Astrocyte (in vitro differentiated cells and primary cell): ENCODE measurements around the gene IQGAP2. TPM values are rescaled to one million over a fixed set of nuclear protein-coding genes. Genes with fewer than 3 reads are reported as not detected.

Source experiments
- DNase-seq: peaks from one replicate; pipeline ENCODE4 v3.0.0-alpha.2; 2010; ENCODE audit warnings: low read depth
- FAIRE-seq: peaks from 2 replicates; lab custom pipeline; 2011; peaks lifted over from hg19 to GRCh38; lab: Jason Lieb, UNC
- H2AFZ ChIP-seq: 2 replicates; pipeline ENCODE4 v1.6.0; 2012; ENCODE audit warnings: low read depth, low read length, inconsistent platforms
- H3K27ac ChIP-seq: 2 replicates; pipeline ENCODE4 v1.5.1; 2011; ENCODE audit warnings: low read depth, low read length, inconsistent platforms
- H3K27me3 ChIP-seq: 2 replicates; pipeline ENCODE4 v1.6.0; 2011; ENCODE audit warnings: low read length, inconsistent platforms; ENCODE audit not compliant: insufficient read depth
- H3K36me3 ChIP-seq: 2 replicates; pipeline ENCODE4 v1.5.1; 2011; ENCODE audit warnings: low read length, inconsistent platforms; ENCODE audit not compliant: insufficient read depth
- H3K4me1 ChIP-seq: 2 replicates; pipeline ENCODE4 v1.5.1; 2011; ENCODE audit warnings: low read length, inconsistent platforms; ENCODE audit not compliant: insufficient read depth
- H3K4me2 ChIP-seq: 2 replicates; pipeline ENCODE4 v1.6.0; 2012; ENCODE audit warnings: low read length, inconsistent platforms
- H3K4me3 ChIP-seq: 2 replicates; pipeline ENCODE4 v1.5.1; 2011; ENCODE audit warnings: low read depth, mild to moderate bottlenecking, low read length, inconsistent platforms; ENCODE audit not compliant: insufficient read depth
- H3K79me2 ChIP-seq: 2 replicates; pipeline ENCODE4 v1.6.0; 2012; ENCODE audit warnings: mild to moderate bottlenecking, low read length, inconsistent platforms; ENCODE audit not compliant: insufficient read depth
- H3K9ac ChIP-seq: 2 replicates; pipeline ENCODE4 v1.6.0; 2012; ENCODE audit warnings: mild to moderate bottlenecking, low read length, inconsistent platforms
- H3K9me3 ChIP-seq: 2 replicates; pipeline ENCODE4 v1.5.1; 2012; ENCODE audit warnings: low read depth, mild to moderate bottlenecking, low read length, inconsistent platforms; ENCODE audit not compliant: insufficient read depth
- H4K20me1 ChIP-seq: 2 replicates; pipeline ENCODE4 v1.6.0; 2012; ENCODE audit warnings: low read length, inconsistent platforms; ENCODE audit not compliant: insufficient read depth
- H3K27ac Mint-ChIP-seq: one replicate; pipeline ENCODE4 v1.8.0; 2021; ENCODE audit warnings: mild to moderate bottlenecking, mixed read lengths; ENCODE audit not compliant: unreplicated experiment
- H3K27me3 Mint-ChIP-seq: one replicate; pipeline ENCODE4 v1.8.0; 2021; ENCODE audit warnings: low read depth, mixed read lengths; ENCODE audit not compliant: unreplicated experiment
- H3K36me3 Mint-ChIP-seq: one replicate; pipeline ENCODE4 v1.8.0; 2021; ENCODE audit warnings: low read depth, mixed read lengths; ENCODE audit not compliant: unreplicated experiment
- H3K4me1 Mint-ChIP-seq: one replicate; pipeline ENCODE4 v1.8.0; 2021; ENCODE audit warnings: low read depth, mixed read lengths; ENCODE audit not compliant: unreplicated experiment
- H3K4me3 Mint-ChIP-seq: one replicate; pipeline ENCODE4 v1.8.0; 2021; ENCODE audit warnings: mild to moderate bottlenecking, moderate library complexity, mixed read lengths; ENCODE audit not compliant: unreplicated experiment
- H3K9me3 Mint-ChIP-seq: one replicate; pipeline ENCODE4 v1.8.0; 2021; ENCODE audit warnings: mild to moderate bottlenecking, mixed read lengths; ENCODE audit not compliant: unreplicated experiment
- EZH2 ChIP-seq: IDR thresholded peaks from 2 replicates; pipeline ENCODE4 v1.6.1; 2012; ENCODE audit warnings: mild to moderate bottlenecking, low read length, inconsistent platforms; ENCODE audit not compliant: insufficient read depth
- total RNA-seq: library from RNA; stranded (reverse); gene quantifications from 2 replicates; pipeline ENCODE4 v1.2.1, GENCODE V29; 2021
- TF ChIP-seq, protein P1 (sequence below): IDR thresholded peaks from 2 replicates; pipeline ENCODE4 v1.5.1; 2011; ENCODE audit warnings: low read depth, mild to moderate bottlenecking, inconsistent platforms, low read length, moderate library complexity; ENCODE audit not compliant: insufficient read depth

Gene IQGAP2
- total RNA-seq, 1 donor from 2014 or later: 2.9 TPM

DNA sequence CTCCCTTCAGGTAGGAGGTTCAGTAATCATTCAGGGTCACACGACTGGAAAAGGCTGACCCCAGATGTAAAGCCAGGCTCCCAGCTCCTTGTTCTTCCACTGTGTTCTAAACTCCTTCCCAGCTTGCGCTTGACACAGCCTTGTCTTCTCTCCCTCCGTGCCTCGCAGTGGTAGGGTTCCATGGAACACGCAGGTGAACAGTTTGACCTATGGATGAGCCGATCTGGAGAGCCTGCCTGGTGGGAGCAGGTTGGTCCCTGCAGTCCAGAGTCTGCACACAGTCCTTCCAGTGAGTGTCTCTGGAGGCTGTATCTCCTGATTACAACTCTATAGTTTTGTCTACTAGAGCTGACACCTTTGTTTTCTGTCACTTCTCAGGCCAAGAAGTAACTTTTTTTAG is 85.9 kb downstream of the IQGAP2 start:
- H4K20me1 ChIP-seq: no peaks in the 10 kb centered on the region
- no peak overlapping the region for H2AFZ ChIP-seq
- no peak for FAIRE-seq
- H3K36me3 ChIP-seq: no peaks in the 10 kb centered on the region
- Mint-ChIP-seq H3K9me3 (no peaks in the 10 kb centered on the region), H3K4me1 (peaks cover 8% of the 10 kb centered on the region), H3K36me3 (peaks cover 2% of the 10 kb centered on the region), H3K27ac (no peak overlapping the region), H3K4me3 (no peak overlapping the region), H3K27me3 (peaks cover 10% of the 10 kb centered on the region)
- no peak for TF ChIP-seq EZH2
- TF ChIP-seq, protein P1, sequence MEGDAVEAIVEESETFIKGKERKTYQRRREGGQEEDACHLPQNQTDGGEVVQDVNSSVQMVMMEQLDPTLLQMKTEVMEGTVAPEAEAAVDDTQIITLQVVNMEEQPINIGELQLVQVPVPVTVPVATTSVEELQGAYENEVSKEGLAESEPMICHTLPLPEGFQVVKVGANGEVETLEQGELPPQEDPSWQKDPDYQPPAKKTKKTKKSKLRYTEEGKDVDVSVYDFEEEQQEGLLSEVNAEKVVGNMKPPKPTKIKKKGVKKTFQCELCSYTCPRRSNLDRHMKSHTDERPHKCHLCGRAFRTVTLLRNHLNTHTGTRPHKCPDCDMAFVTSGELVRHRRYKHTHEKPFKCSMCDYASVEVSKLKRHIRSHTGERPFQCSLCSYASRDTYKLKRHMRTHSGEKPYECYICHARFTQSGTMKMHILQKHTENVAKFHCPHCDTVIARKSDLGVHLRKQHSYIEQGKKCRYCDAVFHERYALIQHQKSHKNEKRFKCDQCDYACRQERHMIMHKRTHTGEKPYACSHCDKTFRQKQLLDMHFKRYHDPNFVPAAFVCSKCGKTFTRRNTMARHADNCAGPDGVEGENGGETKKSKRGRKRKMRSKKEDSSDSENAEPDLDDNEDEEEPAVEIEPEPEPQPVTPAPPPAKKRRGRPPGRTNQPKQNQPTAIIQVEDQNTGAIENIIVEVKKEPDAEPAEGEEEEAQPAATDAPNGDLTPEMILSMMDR: no peak
- no peaks in the 10 kb centered on the region for H3K4me1 ChIP-seq
- H3K4me3 ChIP-seq: no peak overlapping the region
- no peak overlapping the region for H3K4me2 ChIP-seq
- no peak overlapping the region for H3K9ac ChIP-seq
- H3K79me2 ChIP-seq: no peaks in the 10 kb centered on the region
- H3K27me3 ChIP-seq: peaks cover 6% of the 10 kb centered on the region
- no peaks in the 10 kb centered on the region for H3K9me3 ChIP-seq
- H3K27ac ChIP-seq: no peak overlapping the region
- DNase-seq: no peak

- no peaks in the 10 kb centered on the region for H3K4me1 ChIP-seq
- no peak overlapping the region for H3K4me2 ChIP-seq
- no peak overlapping the region for H3K9ac ChIP-seq
- DNase-seq: peak; percentile 25
- Mint-ChIP-seq H3K4me3 (no peak overlapping the region), H3K9me3 (no peaks in the 10 kb centered on the region), H3K4me1 (peaks cover 8% of the 10 kb centered on the region), H3K27ac (no peak overlapping the region), H3K27me3 (peaks cover 10% of the 10 kb centered on the region), H3K36me3 (peaks cover 2% of the 10 kb centered on the region)
- FAIRE-seq: no peak
- peaks cover 6% of the 10 kb centered on the region for H3K27me3 ChIP-seq
- no peaks in the 10 kb centered on the region for H4K20me1 ChIP-seq
- H3K27ac ChIP-seq: no peak overlapping the region
- TF ChIP-seq EZH2: no peak
- TF ChIP-seq, protein P1: no peak
- H3K79me2 ChIP-seq: no peaks in the 10 kb centered on the region
- no peak overlapping the region for H3K4me3 ChIP-seq
- no peaks in the 10 kb centered on the region for H3K36me3 ChIP-seq
- no peak overlapping the region for H2AFZ ChIP-seq
- no peaks in the 10 kb centered on the region for H3K9me3 ChIP-seq
Measured at GRCh38 chr5:76489877-76490688, 87.0 kb downstream of the IQGAP2 start.

- Histone ChIP-seq H3K79me2 (no peaks in the 10 kb centered on the region), H3K9ac (no peak overlapping the region), H3K27ac (no peak overlapping the region), H3K4me1 (no peaks in the 10 kb centered on the region), H3K36me3 (no peaks in the 10 kb centered on the region), H3K9me3 (no peaks in the 10 kb centered on the region), H2AFZ (no peak overlapping the region), H3K4me2 (no peak overlapping the region), H4K20me1 (no peaks in the 10 kb centered on the region), H3K27me3 (peaks cover 6% of the 10 kb centered on the region), H3K4me3 (no peak overlapping the region)
- peaks cover 10% of the 10 kb centered on the region for H3K27me3 Mint-ChIP-seq
- H3K9me3 Mint-ChIP-seq: no peaks in the 10 kb centered on the region
- FAIRE-seq: no peak
- no peak overlapping the region for H3K27ac Mint-ChIP-seq
- H3K36me3 Mint-ChIP-seq: peaks cover 2% of the 10 kb centered on the region
- TF ChIP-seq, protein P1: no peak
- no peak for TF ChIP-seq EZH2
- DNase-seq: no peak
- peaks cover 8% of the 10 kb centered on the region for H3K4me1 Mint-ChIP-seq
- no peak overlapping the region for H3K4me3 Mint-ChIP-seq
Measured at GRCh38 chr5:76490960-76491359, 87.9 kb downstream of the IQGAP2 start.
